NCI-H2227 (cell line): ENCODE measurements around the gene SPSB2.

Experiments used
- DNase-seq: peaks from one replicate; lab custom pipeline; 2025; ENCODE audit not compliant: unreplicated experiment; lab: John Stamatoyannopoulos, UW

SPSB2 gene

GRCh38 chr12:6833189-6833890 lies 39.8 kb downstream of the SPSB2 start:
- DNase-seq = no peak

- no peak for DNase-seq
These were observed 41.0 kb downstream of the SPSB2 start for GRCh38 chr12:6832125-6832524.

- DNase-seq = no peak
These were observed 41.6 kb downstream of the SPSB2 start for GRCh38 chr12:6831450-6831995.

- DNase-seq = no peak
These were observed 42.1 kb downstream of the SPSB2 start for GRCh38 chr12:6830999-6831398.

- DNase-seq = no peak
These were observed 42.7 kb downstream of the SPSB2 start for GRCh38 chr12:6830286-6830890.

- peak; percentile 47 for DNase-seq
These were observed 43.4 kb downstream of the SPSB2 start for GRCh38 chr12:6829536-6830220.

- peak; percentile 47 for DNase-seq
These were observed 44.1 kb downstream of the SPSB2 start for GRCh38 chr12:6828781-6829535.

GRCh38 chr12:6827982-6828780 lies 44.9 kb downstream of the SPSB2 start, which contains the start of gene P3H3:
P3H3 (plus strand) TSS chr12:6828407; CDS start chr12:6828441, 34 bp downstream.
- peak; percentile 41 for DNase-seq

GRCh38 chr12:6827437-6827911 lies 45.6 kb downstream of the SPSB2 start:
- DNase-seq = peak; percentile 87

- no peak for DNase-seq
These were observed 46.2 kb downstream of the SPSB2 start for GRCh38 chr12:6826734-6827436.

- no peak for DNase-seq
These were observed 46.9 kb downstream of the SPSB2 start for GRCh38 chr12:6826125-6826733.

GRCh38 chr12:6825398-6826124 lies 47.5 kb downstream of the SPSB2 start:
- DNase-seq = peak; percentile 82

- DNase-seq = no peak
These were observed 48.2 kb downstream of the SPSB2 start for GRCh38 chr12:6824901-6825381.

GRCh38 chr12:6824085-6824775 lies 48.9 kb downstream of the SPSB2 start:
- DNase-seq = no peak

- DNase-seq = no peak
These were observed 49.7 kb downstream of the SPSB2 start for GRCh38 chr12:6823182-6824084.

- DNase-seq = no peak
These were observed 50.5 kb downstream of the SPSB2 start for GRCh38 chr12:6822426-6823135.
